WTC11 (cell line): ENCODE data around the gene FBLN5. TPM values are rescaled to one million over a fixed set of nuclear protein-coding genes. Genes with fewer than 3 reads are reported as not detected.

Experiments used
- ATAC-seq: fragments of 200-7000 bp; cut with Tn5 transposase; 2 replicates; pipeline ENCODE4 v1.10.0; 2021; ENCODE audit warnings: mild to moderate bottlenecking, moderate library complexity
- CTCF ChIA-PET: fragments of 300-600 bp; sonication (Branson Sonifier 250); formaldehyde crosslinking; loops from one replicate; lab custom pipeline; 2021; ENCODE audit warnings: antibody characterized with exemption; lab: Charles Lee
- POLR2A ChIA-PET: fragments of 350-600 bp; sonication (Branson Sonifier 250); formaldehyde crosslinking; loops from one replicate; lab custom pipeline; 2021; ENCODE audit warnings: antibody characterized with exemption; lab: Charles Lee
- DNase-seq: peaks from one replicate; pipeline ENCODE4 v3.0.0; 2021; ENCODE audit warnings: low spot score
- H3K27ac Mint-ChIP-seq: 2 replicates; pipeline ENCODE4 v1.8.0; 2021; ENCODE audit warnings: mixed read lengths
- H3K27me3 Mint-ChIP-seq: 2 replicates; pipeline ENCODE4 v1.8.0; 2021; ENCODE audit warnings: low read depth, mild to moderate bottlenecking, moderate library complexity, mixed read lengths
- H3K36me3 Mint-ChIP-seq: 2 replicates; pipeline ENCODE4 v1.8.0; 2021; ENCODE audit warnings: mixed read lengths
- H3K4me1 Mint-ChIP-seq: 2 replicates; pipeline ENCODE4 v1.8.0; 2022; ENCODE audit warnings: mixed read lengths
- H3K4me3 Mint-ChIP-seq: 2 replicates; pipeline ENCODE4 v1.8.0; 2021; ENCODE audit warnings: mild to moderate bottlenecking, moderate library complexity, mixed read lengths
- H3K9me3 Mint-ChIP-seq: 2 replicates; pipeline ENCODE4 v1.8.0; 2021; ENCODE audit warnings: mixed read lengths
- ARID4B ChIP-seq: sonication (generic); formaldehyde crosslinking; IDR thresholded peaks from 2 replicates; pipeline ENCODE4 v1.8.0; 2023; ENCODE audit warnings: missing genetic modification reagents, mild to moderate bottlenecking, borderline replicate concordance
- ATF6 ChIP-seq: sonication (generic); formaldehyde crosslinking; IDR thresholded peaks from 2 replicates; pipeline ENCODE4 v1.8.1; 2023; ENCODE audit warnings: mild to moderate bottlenecking, missing genetic modification reagents
- E2F5 ChIP-seq: sonication (generic); formaldehyde crosslinking; IDR thresholded peaks from 2 replicates; pipeline ENCODE4 v1.8.1; 2022; ENCODE audit warnings: mild to moderate bottlenecking, moderate library complexity, missing genetic modification reagents
- FOXJ3 ChIP-seq: sonication (generic); formaldehyde crosslinking; IDR thresholded peaks from 2 replicates; pipeline ENCODE4 v1.9.0; 2021; ENCODE audit warnings: missing genetic modification reagents, mild to moderate bottlenecking, borderline replicate concordance
- FOXP4 ChIP-seq: sonication (generic); formaldehyde crosslinking; IDR thresholded peaks from 2 replicates; pipeline ENCODE4 v1.8.0; 2022; ENCODE audit warnings: mild to moderate bottlenecking, missing genetic modification reagents
- GABPB1 ChIP-seq: sonication (generic); formaldehyde crosslinking; IDR thresholded peaks from 2 replicates; pipeline ENCODE4 v1.8.1; 2023; ENCODE audit warnings: mild to moderate bottlenecking, missing genetic modification reagents
- GTF2I ChIP-seq: fragments of 250-450 bp; sonication (Bioruptor Pico); conservative IDR thresholded peaks from 2 replicates; pipeline ENCODE4 v1.4.0; 2021; ENCODE audit warnings: mild to moderate bottlenecking
- IRF1 ChIP-seq: sonication (generic); formaldehyde crosslinking; IDR thresholded peaks from 2 replicates; pipeline ENCODE4 v1.8.0; 2023; ENCODE audit warnings: missing genetic modification reagents
- MLX ChIP-seq: sonication (generic); formaldehyde crosslinking; IDR thresholded peaks from 2 replicates; pipeline ENCODE4 v1.8.1; 2023; ENCODE audit warnings: mild to moderate bottlenecking, missing genetic modification reagents, moderate library complexity
- MXD4 ChIP-seq: fragments of 250-450 bp; sonication (Bioruptor Pico); IDR thresholded peaks from 2 replicates; pipeline ENCODE4 v1.8.0; 2021; ENCODE audit warnings: mild to moderate bottlenecking, moderate library complexity, borderline replicate concordance
- NR1H2 ChIP-seq: sonication (generic); formaldehyde crosslinking; IDR thresholded peaks from 2 replicates; pipeline ENCODE4 v1.9.0; 2021; ENCODE audit warnings: mild to moderate bottlenecking, moderate library complexity, missing genetic modification reagents
- NR3C1 ChIP-seq: sonication (generic); formaldehyde crosslinking; conservative IDR thresholded peaks from 2 replicates; pipeline ENCODE4 v1.8.1; 2023; ENCODE audit warnings: low read depth, mild to moderate bottlenecking, missing genetic modification reagents
- RORB ChIP-seq: fragments of 250-450 bp; sonication (Bioruptor Pico); IDR thresholded peaks from 2 replicates; pipeline ENCODE4 v1.9.0; 2021; ENCODE audit warnings: mild to moderate bottlenecking
- TCF7 ChIP-seq: sonication (generic); formaldehyde crosslinking; IDR thresholded peaks from 2 replicates; pipeline ENCODE4 v1.8.0; 2022; ENCODE audit warnings: mild to moderate bottlenecking, low read depth, missing genetic modification reagents, moderate library complexity
- TP53 ChIP-seq: sonication (generic); formaldehyde crosslinking; IDR thresholded peaks from 2 replicates; pipeline ENCODE4 v1.8.1; 2023; ENCODE audit warnings: mild to moderate bottlenecking, missing genetic modification reagents
- USF2 ChIP-seq: sonication (generic); formaldehyde crosslinking; IDR thresholded peaks from 2 replicates; pipeline ENCODE4 v1.8.1; 2023; ENCODE audit warnings: mild to moderate bottlenecking, missing genetic modification reagents, moderate library complexity
- ZBTB21 ChIP-seq: sonication (generic); formaldehyde crosslinking; IDR thresholded peaks from 2 replicates; pipeline ENCODE4 v1.8.1; 2023; ENCODE audit warnings: mild to moderate bottlenecking, missing genetic modification reagents, borderline replicate concordance
- ZNF423 ChIP-seq: fragments of 250-450 bp; sonication (Bioruptor Pico); IDR thresholded peaks from 2 replicates; pipeline ENCODE4 v2.1.2; 2022; ENCODE audit warnings: mild to moderate bottlenecking, moderate library complexity
- ZNF671 ChIP-seq: fragments of 250-450 bp; sonication (Bioruptor Pico); IDR thresholded peaks from 2 replicates; pipeline ENCODE4 v1.8.0; 2021; ENCODE audit warnings: mild to moderate bottlenecking
- total RNA-seq: library from RNA; stranded (reverse); gene quantifications from 3 replicates; pipeline ENCODE4 v1.2.3, GENCODE V29; 2021

Gene FBLN5
- total RNA-seq, 1 experiment from 2014 or later, result 4.0 TPM

GRCh38 chr14:91885113-91885712 lies 62.3 kb downstream of the FBLN5 start:
- Mint-ChIP-seq H3K27ac (no peak overlapping the region), H3K4me3 (no peak overlapping the region), H3K9me3 (no peaks in the 10 kb centered on the region), H3K4me1 (0 out of 2 replicates have a peak, but pooled peaks cover 3% of the 10 kb centered on the region), H3K27me3 (no peaks in the 10 kb centered on the region), H3K36me3 (no peaks in the 10 kb centered on the region)
- ATAC-seq (no peak), DNase-seq (no peak)
- no peak for TF ChIP-seq MLX (CRISPR knock-in tag)
- no peak for TF ChIP-seq TCF7 (CRISPR knock-in tag)
- TF ChIP-seq ZNF671 (CRISPR knock-in tag), result no peak
- TF ChIP-seq FOXP4, result no peak
- no peak for TF ChIP-seq GTF2I (CRISPR knock-in tag)
- TF ChIP-seq USF2 (CRISPR knock-in tag), result no peak
- TF ChIP-seq MXD4 (CRISPR knock-in tag), result no peak
- ChIA-PET CTCF (interaction anchor here (1.4 to 1.7 kb wide), 2 partner anchors 14 to 26 kb away, joined by 4 to 6 read pairs; no protein-coding TSS in a partner anchor), POLR2A (no interaction called here)

GRCh38 chr14:91884664-91885063 lies 62.8 kb downstream of the FBLN5 start:
- peak; percentile 51; the same call in 1 of the 2 replicates for ATAC-seq
- no peaks in the 10 kb centered on the region for H3K36me3 Mint-ChIP-seq
- no peaks in the 10 kb centered on the region for H3K27me3 Mint-ChIP-seq
- 0 out of 2 replicates have a peak, but pooled peaks cover 3% of the 10 kb centered on the region for H3K4me1 Mint-ChIP-seq
- no peak for DNase-seq
- H3K27ac Mint-ChIP-seq, result no peak overlapping the region
- POLR2A ChIA-PET, result no interaction called here
- no peaks in the 10 kb centered on the region for H3K9me3 Mint-ChIP-seq
- CTCF ChIA-PET, result interaction anchor here (1.4 to 1.7 kb wide), 2 partner anchors 14 to 26 kb away, joined by 4 to 6 read pairs; no protein-coding TSS in a partner anchor
- H3K4me3 Mint-ChIP-seq, result no peak overlapping the region
- no peak for TF ChIP-seq ARID4B (CRISPR knock-in tag)
- TF ChIP-seq USF2 (CRISPR knock-in tag), result no peak
- no peak for TF ChIP-seq GABPB1 (CRISPR knock-in tag)
- no peak for TF ChIP-seq ZNF423
- no peak for TF ChIP-seq E2F5 (CRISPR knock-in tag)
- no peak for TF ChIP-seq NR1H2 (CRISPR knock-in tag)
- no peak for TF ChIP-seq TP53 (CRISPR knock-in tag)
- no peak for TF ChIP-seq RORB (CRISPR knock-in tag)
- TF ChIP-seq NR3C1 (CRISPR knock-in tag), result no peak
- TF ChIP-seq FOXJ3 (CRISPR knock-in tag), result no peak
- no peak for TF ChIP-seq ZBTB21 (CRISPR knock-in tag)
- TF ChIP-seq FOXP4, result no peak
- no peak for TF ChIP-seq IRF1
- no peak for TF ChIP-seq ATF6
